PC-3 (cell line): ENCODE data around the gene VDR. TPM values are rescaled to one million over a fixed set of nuclear protein-coding genes. Genes with fewer than 3 reads are reported as not detected.
A peak's percentile ranks its signal among the peaks of the same experiment; 100 is the strongest.

Experiments used
- ATAC-seq: fragments of 200-7000 bp; cut with Tn5 transposase; 2 replicates; pipeline ENCODE4 v1.9.1; 2020; ENCODE audit warnings: mild to moderate bottlenecking, moderate library complexity
- BruUV-seq: library from RNA; stranded (reverse); fragments of 400-500 nt; replicated peaks from 2 replicates; lab custom pipeline; 2021; lab: Mats Ljungman, UMichigan
- CTCF ChIA-PET: fragments of 300-600 bp; sonication (Branson Sonifier 250); formaldehyde crosslinking; loops from one replicate; lab custom pipeline; 2022; ENCODE audit warnings: antibody characterized with exemption; lab: Charles Lee
- POLR2A ChIA-PET: fragments of 300-600 bp; sonication (Branson Sonifier 250); formaldehyde crosslinking; loops from one replicate; lab custom pipeline; 2022; ENCODE audit warnings: antibody characterized with exemption; ENCODE audit not compliant: unreplicated experiment; lab: Charles Lee
- DNase-seq: peaks from one replicate; pipeline ENCODE4 v3.0.0-alpha.2; 2015
- H2AFZ ChIP-seq: fragments of 300-600 bp; sonication (generic); 2 replicates; pipeline ENCODE4 v1.6.0; 2016; ENCODE audit warnings: antibody characterized with exemption, low read length
- H3F3A ChIP-seq: fragments of 300-600 bp; sonication (generic); one replicate; pipeline ENCODE4 v1.6.0; 2017; ENCODE audit warnings: antibody characterized with exemption, low read length, control low read depth, mild to moderate bottlenecking; ENCODE audit not compliant: unreplicated experiment
- H3K27ac ChIP-seq: fragments of 300-600 bp; sonication (generic); 2 replicates; pipeline ENCODE4 v1.5.1; 2016; ENCODE audit warnings: mild to moderate bottlenecking, low read length
- H3K27me3 ChIP-seq: fragments of 300-600 bp; sonication (generic); 2 replicates; pipeline ENCODE4 v1.6.1; 2016; ENCODE audit warnings: low read length, mixed read lengths
- H3K36me3 ChIP-seq: fragments of 300-600 bp; sonication (generic); 2 replicates; pipeline ENCODE4 v1.6.1; 2016; ENCODE audit warnings: low read depth, mixed run types, low read length, mixed read lengths
- H3K4me1 ChIP-seq: fragments of 300-600 bp; sonication (generic); 2 replicates; pipeline ENCODE4 v1.5.1; 2016; ENCODE audit warnings: low read length; ENCODE audit not compliant: insufficient read depth
- H3K4me2 ChIP-seq: fragments of 300-600 bp; sonication (generic); 2 replicates; pipeline ENCODE4 v1.6.0; 2016; ENCODE audit warnings: low read length
- H3K4me3 ChIP-seq: fragments of 300-600 bp; sonication (generic); 2 replicates; pipeline ENCODE4 v1.5.1; 2016; ENCODE audit warnings: mild to moderate bottlenecking, low read length, mixed read lengths
- H3K79me2 ChIP-seq: fragments of 300-600 bp; sonication (generic); 2 replicates; pipeline ENCODE4 v1.6.1; 2017; ENCODE audit warnings: low read length, mixed read lengths
- H3K9ac ChIP-seq: fragments of 300-600 bp; sonication (generic); 2 replicates; pipeline ENCODE4 v1.6.0; 2016; ENCODE audit warnings: mild to moderate bottlenecking, low read length
- H3K9me2 ChIP-seq: fragments of 300-600 bp; sonication (generic); replicated peaks from 2 replicates; pipeline ENCODE4 v1.6.1; 2016; ENCODE audit warnings: mixed run types, low read length, mixed read lengths
- H3K9me3 ChIP-seq: fragments of 300-600 bp; sonication (generic); 2 replicates; pipeline ENCODE4 v1.6.1; 2016; ENCODE audit warnings: low read length, mixed read lengths
- H4K20me1 ChIP-seq: fragments of 300-600 bp; sonication (generic); 2 replicates; pipeline ENCODE4 v1.6.1; 2016; ENCODE audit warnings: low read length, mixed read lengths
- CTCF ChIP-seq: fragments of 300-600 bp; sonication (generic); conservative IDR thresholded peaks from 2 replicates; pipeline ENCODE4 v1.5.1; 2017; ENCODE audit warnings: antibody characterized with exemption, low read depth, mild to moderate bottlenecking, low read length
- EZH2 ChIP-seq: fragments of 300-600 bp; sonication (generic); IDR thresholded peaks from one replicate; pipeline ENCODE4 v1.6.1; 2017; ENCODE audit warnings: antibody characterized with exemption, mild to moderate bottlenecking, low read length; ENCODE audit not compliant: unreplicated experiment
- EZH2phosphoT487 ChIP-seq: fragments of 300-600 bp; sonication (generic); IDR thresholded peaks from 2 replicates; pipeline ENCODE4 v1.6.1; 2018; ENCODE audit warnings: mild to moderate bottlenecking, antibody characterized with exemption, low read length, borderline replicate concordance
- intact Hi-C: fragments of 100-400 bp; cut with micrococcal nuclease; formaldehyde crosslinking; loops from 2 replicates; pipeline ENCODE4 v1.9.0; 2023
- total RNA-seq: library from RNA; depleted of rRNA; stranded (reverse); fragments of >200 nt; gene quantifications from 2 replicates; pipeline ENCODE4 v1.2.3, GENCODE V29; 2014

VDR gene
- total RNA-seq, 1 experiment from 2014 or later: 19.9 TPM

- no peaks in the 10 kb centered on the region for H3F3A ChIP-seq
- H3K27me3 ChIP-seq: no peaks in the 10 kb centered on the region
- no peak for TF ChIP-seq EZH2phosphoT487
- no peak for TF ChIP-seq EZH2
- peak; percentile 69 for TF ChIP-seq CTCF
- CTCF ChIA-PET: interaction anchor here (0.9 kb wide), 1 partner anchor 49 kb away, joined by 3 read pairs; no protein-coding TSS in a partner anchor
- peaks cover 11% of the 10 kb centered on the region; the same call in 1 of the 2 replicates for H3K36me3 ChIP-seq
- peak overlapping the region; percentile 35 for H3K27ac ChIP-seq
- DNase-seq (peak; percentile 74), ATAC-seq (peak; percentile 7)
- H2AFZ ChIP-seq: no peak overlapping the region
- BruUV-seq: no TSS peak
- H3K4me2 ChIP-seq: peak overlapping the region; percentile 90; the same call in 1 of the 2 replicates
- peaks cover 83% of the 10 kb centered on the region for H3K79me2 ChIP-seq
- H3K4me3 ChIP-seq: no peak overlapping the region
- POLR2A ChIA-PET: interaction anchor here (0.5 kb wide), 1 partner anchor 199 kb away, joined by 4 read pairs; no protein-coding TSS in a partner anchor
- H3K4me1 ChIP-seq: peaks cover 62% of the 10 kb centered on the region
- intact Hi-C loops: loop anchor here (1.0 to 10.0 kb wide), 3 partner anchors 49 to 284 kb away; partner anchors contain the start of gene CCDC184
- no peak overlapping the region for H3K9ac ChIP-seq
- no peaks in the 10 kb centered on the region for H3K9me2 ChIP-seq
- H4K20me1 ChIP-seq: peaks cover 3% of the 10 kb centered on the region; the same call in 1 of the 2 replicates
- no peaks in the 10 kb centered on the region for H3K9me3 ChIP-seq
Observed at GRCh38 chr12:47900131-47901062, 4.4 kb downstream of the VDR start.

GRCh38 chr12:47899466-47899865 is 5.3 kb downstream of the VDR start:
- no peak for TF ChIP-seq EZH2
- no peak for TF ChIP-seq EZH2phosphoT487
- TF ChIP-seq CTCF: no peak
- H3K36me3 ChIP-seq: peaks cover 11% of the 10 kb centered on the region; the same call in 1 of the 2 replicates
- no peak overlapping the region for H3K4me3 ChIP-seq
- no peak overlapping the region for H2AFZ ChIP-seq
- no peaks in the 10 kb centered on the region for H3K27me3 ChIP-seq
- no peak for ATAC-seq
- no TSS peak for BruUV-seq
- peaks cover 92% of the 10 kb centered on the region for H3K79me2 ChIP-seq
- intact Hi-C loops: no loop called here
- ChIA-PET POLR2A (no interaction called here), CTCF (no interaction called here)
- no peak overlapping the region for H3K9ac ChIP-seq
- H3K4me1 ChIP-seq: peaks cover 62% of the 10 kb centered on the region
- DNase-seq: no peak
- peaks cover 3% of the 10 kb centered on the region; the same call in 1 of the 2 replicates for H4K20me1 ChIP-seq
- H3K4me2 ChIP-seq: no peak overlapping the region
- H3K9me2 ChIP-seq: no peaks in the 10 kb centered on the region
- H3F3A ChIP-seq: no peaks in the 10 kb centered on the region
- H3K27ac ChIP-seq: no peak overlapping the region
- H3K9me3 ChIP-seq: no peaks in the 10 kb centered on the region
